Measurements from ENCODE around the gene DNAH10.

- TF ChIP-seq CTCF (IDR thresholded peaks at IDR 0.05) (no peak; the same call in 1 of the 2 replicates), REST (IDR thresholded peaks at IDR 0.05; ENCODE audit: insufficient read depth in 1 of 2, low read depth in 2 of 2, low read length in 1 of 2) (no peak), POLR2AphosphoS5 (IDR thresholded peaks at IDR 0.05; ENCODE audit: low read depth, low read length) (no peak)
These were observed 176.8 kb downstream of the DNAH10 start for GRCh38 chr12:123938679-123939480.
